Germinal center (tissue), 1 donor: Measurements from ENCODE around the gene SLIT3.

Experiments used
- DNase-seq: peaks from one replicate; pipeline ENCODE4 v3.0.0; 2012; ENCODE audit warnings: mixed read lengths, low spot score

Gene SLIT3

DNA sequence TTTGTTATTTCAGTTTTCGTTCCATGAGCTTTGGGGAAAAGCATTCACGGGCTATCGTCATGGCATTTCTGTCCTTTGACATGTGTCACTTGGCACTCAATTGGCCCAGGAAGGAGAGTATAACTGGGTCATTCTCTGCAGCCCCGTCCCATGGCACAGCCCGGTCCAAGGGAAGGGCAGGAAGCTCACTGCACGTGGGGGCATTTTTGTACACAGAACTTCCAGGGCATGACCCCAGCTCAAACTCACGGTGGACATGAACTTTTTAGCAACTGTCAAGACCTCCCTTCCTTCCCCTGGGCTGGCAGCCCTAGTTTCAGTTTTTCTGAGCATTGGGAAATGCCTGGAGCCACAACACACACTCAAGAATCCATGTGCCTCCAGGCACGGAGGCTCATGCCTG is 560.1 kb downstream of the SLIT3 start:
- DNase-seq: no peak

DNA sequence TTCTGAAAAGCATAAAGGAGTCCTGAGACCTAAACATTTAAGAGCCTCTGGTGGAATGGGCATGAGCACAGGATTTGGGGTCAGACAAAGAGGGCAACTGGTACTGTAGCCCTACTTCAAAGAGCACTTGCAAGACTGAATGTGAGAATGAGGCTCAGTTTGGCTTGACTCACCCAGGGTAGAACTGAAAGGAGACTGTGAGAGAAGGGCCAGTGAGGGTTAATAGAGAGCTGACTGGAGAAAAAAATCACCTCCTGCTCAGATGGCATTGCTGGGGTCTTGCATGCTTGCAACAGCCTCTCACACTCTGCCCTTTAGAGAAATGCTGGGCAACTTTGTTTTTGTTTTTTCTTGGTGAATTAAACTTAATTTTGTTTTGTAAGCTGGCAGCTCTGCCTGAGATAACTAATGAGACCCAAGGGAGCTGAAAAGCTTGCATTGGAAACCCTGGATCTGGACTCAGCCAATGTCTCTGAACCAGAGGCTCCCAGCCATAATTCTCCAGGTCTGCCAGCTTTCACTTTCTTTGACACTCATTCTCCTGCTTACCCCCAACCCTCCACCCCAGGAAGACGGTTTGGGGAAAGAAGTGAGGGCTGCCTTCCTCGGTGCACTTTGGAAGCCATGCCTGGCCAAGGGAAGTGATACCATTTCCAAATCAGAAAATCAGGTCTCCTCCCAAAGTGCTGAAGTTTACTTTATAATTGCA is 560.7 kb downstream of the SLIT3 start:
- DNase-seq: no peak

DNA sequence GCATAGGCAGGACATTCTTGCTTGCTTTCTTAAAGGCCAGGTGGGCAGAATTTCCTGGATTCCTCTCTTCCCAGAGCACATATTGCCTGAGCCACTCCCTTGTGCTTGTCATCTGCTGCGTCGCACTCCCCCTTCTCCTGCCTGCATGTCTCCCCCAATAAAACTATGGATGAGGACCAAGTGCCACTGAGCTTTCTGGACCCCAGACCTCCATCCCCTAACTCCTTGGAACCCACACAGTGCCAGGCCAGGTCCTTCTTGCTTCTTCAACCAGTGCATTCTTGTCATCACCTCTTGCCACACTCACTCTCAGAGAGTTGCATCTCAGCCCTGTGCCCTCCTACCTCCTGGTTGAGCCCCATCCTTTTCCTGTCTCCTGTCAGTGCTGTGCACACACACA is 563.9 kb downstream of the SLIT3 start:
- DNase-seq: no peak

DNA sequence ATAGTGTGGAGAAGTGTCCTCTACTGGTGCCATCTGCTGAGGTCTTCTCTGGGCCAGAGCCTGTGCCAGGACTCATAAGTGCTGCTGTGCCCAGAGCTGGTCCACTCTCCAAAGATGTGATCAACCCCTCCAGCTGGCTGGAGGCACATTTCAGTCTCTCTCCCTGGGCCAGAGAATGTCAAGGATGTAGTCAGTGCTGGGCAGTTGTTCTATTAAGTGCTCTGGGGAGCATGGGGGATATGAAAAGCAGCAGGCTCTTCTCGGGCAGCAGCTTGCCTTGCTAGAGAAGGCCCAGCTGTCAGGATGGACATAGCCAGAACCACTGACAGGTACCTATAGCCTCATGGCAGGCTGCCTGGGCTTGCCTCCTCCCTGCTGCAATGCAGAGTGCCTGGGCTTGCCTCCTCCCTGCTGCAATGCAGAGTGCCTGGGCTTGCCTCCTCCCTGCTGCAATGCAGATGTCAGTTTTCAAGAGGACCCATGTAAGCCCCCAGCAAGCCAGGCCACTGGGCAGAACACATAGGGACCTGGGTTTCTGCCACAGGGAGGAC is 564.6 kb downstream of the SLIT3 start:
- DNase-seq: no peak

DNA sequence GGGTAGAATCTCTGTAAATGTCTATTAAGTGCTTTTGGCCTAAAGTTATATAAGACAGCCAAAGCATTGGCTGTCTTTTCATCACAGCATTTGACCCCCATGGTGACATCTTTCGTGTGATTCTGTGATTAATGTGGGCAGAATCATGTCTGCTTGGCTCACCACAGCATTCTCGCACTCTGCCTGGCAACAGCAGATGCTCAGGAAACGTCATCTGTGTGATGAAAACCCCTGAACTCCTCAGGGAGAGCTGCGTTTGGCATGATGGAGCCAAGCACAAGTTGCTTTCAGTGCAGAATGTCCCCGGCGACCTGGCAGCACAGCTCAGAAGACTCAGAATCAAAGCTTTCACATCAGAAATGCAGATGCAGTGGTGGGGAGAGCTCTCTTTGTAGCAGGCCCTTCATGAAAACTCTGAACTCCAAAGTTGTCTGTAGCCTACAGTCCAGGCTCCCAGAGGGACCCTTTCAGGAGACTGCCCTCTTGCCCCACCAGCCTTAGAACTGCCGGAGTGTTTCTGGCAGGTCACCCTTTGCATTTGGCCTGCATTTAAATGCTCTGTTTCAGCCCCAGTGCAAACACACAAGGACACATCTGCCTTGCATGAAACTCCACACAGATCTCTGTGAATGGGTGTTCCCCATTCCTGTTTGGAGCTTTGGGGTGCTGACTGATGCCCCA is 566.2 kb downstream of the SLIT3 start:
- peak; percentile 40 for DNase-seq

DNA sequence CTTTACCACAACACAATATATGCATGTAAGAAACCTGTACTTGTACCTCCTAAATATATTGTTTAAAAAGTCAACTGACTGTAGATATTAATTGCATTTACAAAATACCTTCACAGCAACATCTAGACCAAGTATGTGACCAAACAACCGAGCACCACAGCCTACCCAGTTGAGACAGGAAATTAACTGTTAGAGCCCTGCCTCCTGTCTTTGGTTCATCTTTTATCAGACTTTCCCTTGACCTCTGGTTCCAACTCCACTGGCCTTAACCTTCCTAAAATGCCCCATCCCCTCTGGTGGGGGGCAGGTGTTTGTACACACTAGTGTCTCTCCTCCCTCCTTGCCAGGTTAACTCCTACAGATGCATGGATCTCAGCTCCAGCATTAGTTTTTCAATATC is 566.8 kb downstream of the SLIT3 start:
- no peak for DNase-seq

DNA sequence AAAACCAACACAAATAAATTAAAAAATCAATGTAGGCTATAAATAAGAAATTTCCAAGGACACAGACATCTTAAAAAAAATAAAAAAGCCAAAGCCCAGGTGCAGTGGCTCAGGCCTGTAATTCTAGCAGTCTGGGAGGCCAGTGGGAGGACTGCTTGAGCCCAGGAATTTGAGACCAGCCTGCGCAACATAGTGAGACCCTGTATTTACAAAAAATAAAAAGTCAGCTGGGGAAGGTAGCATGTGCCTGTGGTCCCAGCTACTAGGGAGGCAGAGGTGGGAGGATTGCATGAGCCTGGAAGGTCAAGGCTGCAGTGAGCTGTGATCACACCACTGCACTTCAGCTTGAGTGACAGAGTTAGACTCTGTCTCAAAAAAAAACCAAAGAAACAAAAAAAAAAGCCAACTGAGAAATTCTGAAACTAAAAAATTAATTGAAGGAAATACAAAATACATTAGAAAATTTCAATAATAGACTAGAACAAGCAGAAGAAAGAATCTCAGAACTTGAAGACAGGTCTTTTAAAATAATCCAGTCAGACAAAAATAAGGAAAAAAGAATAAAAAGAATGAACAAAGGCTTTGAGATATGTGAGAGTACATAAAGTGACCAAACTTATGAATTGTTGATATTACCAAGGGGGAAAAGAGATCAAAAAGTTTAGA is 572.3 kb downstream of the SLIT3 start:
- DNase-seq: no peak

DNA sequence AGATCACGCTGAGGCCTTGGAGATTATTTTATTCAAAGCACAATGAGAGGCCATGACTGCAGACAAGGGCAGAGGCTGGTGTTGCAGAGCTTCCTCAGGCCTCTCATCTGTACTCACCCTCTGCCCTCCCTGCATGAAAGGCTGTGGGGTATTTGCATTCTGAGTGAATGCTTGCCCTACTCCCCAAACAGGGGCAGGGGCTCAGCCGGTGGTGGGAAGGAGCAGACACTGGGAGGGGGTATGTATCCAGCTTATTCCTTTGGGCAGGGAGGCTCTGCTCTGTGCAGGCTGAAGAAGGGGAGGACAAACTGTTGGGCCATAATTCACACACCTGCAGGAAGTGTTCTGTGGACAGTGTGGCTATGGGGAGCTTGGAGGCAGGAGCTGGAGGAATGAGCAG is 573.4 kb downstream of the SLIT3 start:
- DNase-seq: no peak

DNA sequence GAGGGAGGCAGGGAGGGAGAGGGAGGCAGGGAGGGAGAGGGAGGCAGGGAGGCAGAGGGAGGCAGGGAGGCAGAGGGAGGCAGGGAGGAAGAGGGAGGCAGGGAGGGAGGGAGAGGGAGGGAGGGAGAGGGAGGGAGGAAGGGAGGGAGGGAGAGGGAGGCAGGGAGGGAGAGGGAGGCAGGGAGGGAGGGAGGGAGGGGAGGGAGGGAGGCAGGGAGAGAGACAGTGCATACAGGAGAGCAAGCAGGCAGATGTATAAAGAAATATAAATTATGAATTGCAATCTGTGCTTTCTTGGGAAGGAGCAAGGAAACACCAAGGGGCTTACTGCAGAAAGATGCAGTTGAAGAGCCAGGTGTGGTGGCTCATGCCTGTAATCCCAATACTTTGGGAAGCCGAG is 574.6 kb downstream of the SLIT3 start:
- DNase-seq: no peak

DNA sequence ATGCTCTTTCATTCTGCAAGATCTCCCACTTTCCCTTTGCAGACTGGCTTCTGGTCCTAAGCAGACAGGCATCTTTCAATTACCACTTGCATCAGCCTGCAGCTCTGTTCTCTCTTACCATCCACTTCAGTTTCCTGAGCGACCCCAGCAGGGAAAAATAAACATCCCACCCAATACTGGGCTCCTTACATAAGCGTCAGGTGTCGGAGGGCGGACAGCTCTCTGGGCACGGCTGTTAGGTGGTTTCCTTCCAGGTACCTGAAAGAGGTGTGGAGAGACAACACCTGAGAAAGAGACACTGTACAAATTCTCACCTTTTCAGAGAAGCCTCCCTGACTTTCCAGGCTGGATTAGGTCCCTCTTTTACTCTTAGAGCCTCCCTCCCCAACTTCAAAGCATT is 576.7 kb downstream of the SLIT3 start:
- DNase-seq: no peak

DNA sequence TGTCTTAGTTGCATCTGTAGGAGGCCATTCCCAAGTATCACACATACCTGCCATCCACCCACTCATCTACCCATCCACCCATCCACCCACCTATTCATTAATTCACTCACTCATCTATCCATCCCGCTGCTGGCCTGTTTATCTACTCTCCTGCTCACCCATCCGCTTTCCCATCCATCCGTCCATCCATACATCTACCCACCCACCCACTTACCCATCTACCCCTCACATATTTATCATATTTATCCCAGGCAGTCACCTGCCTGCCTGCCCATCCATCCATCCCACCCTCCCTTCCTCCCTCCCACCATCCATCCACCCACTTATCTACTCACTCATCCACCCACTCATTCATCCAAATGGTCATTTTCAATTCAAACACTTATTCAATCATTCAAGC is 577.9 kb downstream of the SLIT3 start:
- DNase-seq: no peak

DNA sequence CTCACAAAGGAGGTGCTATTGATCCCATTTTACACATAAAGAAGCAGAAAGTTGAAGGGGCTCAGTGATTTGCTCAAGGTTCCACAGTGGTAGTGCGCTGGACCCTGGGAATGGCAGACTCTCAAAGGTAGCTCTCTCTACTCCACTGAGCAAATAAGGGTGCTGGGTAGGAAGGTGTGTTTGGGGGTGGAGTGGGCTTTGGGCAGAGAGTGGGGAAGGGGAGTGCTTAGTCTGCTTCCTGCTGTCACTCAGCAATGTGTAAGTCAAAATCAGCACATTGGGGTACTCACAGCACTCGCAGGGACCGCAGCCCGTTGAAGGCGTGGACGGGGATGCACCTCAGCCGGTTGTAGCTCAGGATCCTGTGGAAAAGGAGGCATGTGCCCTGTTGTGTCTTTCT is 579.0 kb downstream of the SLIT3 start:
- no peak for DNase-seq

DNA sequence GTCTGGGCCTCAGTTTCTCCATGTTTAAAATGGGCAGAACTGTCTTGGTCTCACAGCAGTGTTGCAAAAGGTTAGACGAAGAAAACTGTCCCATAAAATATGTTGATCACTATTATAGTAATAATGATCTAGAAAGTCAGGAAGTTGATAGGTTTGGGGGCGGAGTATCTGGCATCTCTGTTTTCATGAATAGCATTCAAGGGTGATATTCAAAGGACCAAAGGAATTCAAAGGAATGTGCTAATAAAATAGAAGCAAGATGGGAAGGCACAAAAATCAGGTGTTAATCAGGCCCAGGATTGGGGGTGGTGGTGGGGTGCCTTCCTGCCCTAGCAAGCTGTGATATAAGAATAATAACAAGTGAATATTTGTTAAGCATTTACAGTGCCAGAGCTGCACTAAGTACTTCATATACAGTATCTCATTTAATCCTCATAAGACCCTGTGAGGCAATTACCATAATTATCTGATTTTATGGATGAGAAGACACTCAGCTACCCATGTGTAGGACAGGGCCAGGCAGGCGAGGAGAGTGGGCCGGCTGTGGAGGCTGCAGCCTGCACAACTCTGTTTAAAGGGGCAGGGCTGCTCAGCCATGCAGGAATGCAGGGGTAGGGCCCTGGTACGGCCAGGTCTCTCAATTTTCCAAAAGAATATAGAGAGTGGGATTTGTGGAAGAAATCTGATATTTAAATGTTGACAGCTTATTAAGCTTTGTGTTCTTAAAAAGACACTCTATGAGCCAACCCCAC is 579.8 kb downstream of the SLIT3 start:
- DNase-seq: no peak

DNA sequence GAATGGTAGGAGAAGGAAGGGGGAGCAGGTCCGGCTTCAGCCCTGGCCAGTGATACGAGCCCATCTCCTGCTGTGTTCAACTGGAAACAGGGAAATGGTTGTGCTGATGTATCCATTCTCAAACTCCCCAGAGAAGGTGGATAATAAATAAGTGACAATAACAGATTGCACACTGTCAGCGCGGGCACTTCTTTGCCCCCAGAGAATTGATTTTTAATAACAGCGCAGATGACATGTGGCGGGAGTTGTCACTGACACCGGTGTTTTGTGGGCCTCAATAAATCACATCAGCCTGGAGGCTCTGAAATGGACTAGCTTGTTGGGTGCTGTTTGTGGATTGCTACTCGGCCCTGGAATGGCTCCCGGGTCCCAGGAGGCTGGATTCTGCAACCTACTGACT is 580.4 kb downstream of the SLIT3 start:
- no peak for DNase-seq

DNA sequence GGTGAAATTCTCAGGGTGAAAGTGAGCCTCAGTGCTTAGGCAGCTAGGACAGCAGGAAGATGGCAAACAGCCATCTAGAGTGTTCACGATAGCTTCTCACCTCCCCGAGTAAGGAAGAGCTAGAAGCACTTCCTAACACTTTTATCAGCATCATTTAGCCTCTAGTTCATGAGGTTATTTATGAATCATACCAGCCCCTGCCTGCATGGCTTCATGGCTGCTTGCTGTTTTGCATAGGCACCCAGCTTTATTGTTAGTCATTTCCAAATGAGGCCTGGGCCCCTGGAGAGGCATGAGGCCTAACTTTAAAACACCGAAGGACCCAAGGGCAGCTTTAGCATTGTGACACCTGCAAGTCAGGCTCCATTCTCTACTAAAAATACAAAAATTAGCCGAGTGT is 586.9 kb downstream of the SLIT3 start:
- DNase-seq: no peak

DNA sequence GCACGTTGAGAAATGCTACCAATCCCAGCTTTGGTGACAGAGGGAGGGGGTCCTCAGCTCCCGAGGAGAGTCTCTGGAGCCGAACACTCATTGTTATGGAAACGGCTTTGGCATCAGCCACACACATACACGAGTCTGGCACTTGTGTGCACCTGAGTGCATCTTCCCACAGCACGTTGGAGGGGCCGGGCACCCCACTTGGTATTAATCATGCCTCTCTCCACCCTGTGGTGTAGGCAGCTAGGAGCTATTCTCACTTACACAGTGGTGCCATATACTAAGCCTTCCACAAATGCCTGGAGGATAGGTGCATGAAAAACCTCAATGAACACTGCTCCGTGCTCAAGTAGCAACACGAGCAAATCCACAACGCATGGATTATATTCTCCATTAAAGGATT is 587.9 kb downstream of the SLIT3 start:
- DNase-seq: no peak

DNA sequence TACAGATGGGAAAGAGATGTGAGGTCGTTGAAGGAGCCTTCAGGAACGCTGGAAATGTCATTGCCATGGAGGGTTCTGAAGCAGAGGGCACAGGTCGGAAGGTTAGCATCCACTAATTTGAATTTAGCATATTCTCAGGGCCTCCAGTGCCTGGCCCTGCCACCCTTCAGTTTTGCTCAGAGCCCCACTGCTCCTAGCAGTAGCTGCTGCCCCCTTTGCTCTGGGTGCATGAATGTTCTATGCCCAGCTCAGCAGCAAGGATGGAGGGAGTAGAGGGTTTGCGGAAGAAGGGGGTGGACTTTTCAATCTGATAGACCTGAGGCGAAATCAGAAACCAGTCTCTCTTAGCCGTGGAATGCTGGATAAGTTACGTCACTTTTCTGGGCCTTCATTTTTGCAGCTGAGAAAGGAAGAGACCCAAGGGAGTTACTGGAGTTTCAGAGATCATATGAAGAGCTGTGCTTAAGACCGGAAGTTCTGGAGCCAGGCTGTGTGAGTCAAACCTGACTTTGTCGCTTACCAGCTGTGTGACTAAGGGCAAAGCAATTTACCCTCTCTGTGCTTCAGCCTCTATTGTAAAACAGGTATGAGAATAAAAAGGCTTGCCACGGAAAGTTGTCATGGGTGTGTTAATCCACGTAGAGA is 588.5 kb downstream of the SLIT3 start:
- DNase-seq: no peak

DNA sequence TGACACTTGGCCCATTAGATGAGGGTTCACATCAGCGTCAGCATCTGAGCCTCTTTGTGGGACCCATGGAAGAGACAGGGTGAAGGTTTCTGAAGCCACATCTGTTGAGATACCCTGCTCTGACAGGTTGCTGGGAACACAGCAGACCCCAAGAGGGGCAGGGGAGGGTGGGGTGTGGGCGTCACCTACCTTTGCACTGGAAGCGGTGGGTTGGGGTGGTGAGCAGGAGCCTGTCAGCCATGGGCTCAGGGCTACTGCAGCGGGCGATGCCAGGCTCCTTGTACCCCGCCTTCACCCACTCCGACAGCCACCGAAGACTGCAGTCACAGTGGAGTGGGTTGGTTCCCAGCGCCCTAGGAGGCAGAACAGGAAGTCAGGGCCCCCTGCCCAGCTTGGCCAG is 590.2 kb downstream of the SLIT3 start:
- DNase-seq: no peak

DNA sequence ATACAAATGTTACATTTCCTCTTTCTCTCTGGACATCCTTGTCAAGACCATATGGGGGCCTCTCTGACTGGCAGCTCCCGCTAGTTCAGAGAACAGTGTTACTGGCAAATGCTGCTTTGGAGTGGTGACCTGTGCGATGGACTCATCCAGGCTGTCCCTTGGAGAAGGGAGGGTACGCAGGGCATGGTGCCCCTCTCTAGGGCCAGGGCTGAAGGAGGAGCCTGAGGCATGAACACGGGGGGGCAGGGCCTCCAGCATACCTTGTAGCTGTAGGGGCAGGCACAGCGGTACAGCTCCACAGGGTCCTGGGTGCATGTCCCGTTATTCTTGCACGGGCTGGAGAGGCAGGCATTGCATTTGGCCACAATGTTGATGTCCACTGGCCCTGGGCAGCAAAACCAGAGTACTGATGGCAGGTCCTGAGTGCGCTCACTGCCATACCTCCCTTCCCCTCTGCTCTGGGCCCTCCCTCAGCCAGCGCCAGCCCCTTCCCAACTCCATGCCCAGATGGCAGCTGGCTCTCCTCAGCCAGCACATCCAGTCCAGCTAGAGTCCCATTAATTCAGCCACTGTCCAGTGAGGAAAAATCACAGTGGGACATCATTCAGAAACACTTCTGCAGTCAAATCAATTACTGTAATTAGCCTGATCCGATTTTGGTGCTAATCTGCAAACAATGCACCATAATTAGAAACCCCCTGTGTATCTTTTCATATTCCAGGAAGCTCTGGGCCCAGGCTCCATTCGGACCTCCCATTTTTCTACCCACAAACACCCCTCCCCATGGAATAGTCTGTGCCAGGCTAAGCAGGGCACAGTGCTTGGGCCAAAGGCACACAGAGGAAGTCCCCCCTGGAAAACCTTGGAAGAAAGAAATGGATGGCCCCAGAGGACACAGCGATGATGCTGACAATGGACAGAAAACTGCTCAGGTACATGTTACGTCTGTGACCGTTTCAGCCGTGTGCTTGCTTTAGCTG is 592.9 kb downstream of the SLIT3 start:
- no peak for DNase-seq

DNA sequence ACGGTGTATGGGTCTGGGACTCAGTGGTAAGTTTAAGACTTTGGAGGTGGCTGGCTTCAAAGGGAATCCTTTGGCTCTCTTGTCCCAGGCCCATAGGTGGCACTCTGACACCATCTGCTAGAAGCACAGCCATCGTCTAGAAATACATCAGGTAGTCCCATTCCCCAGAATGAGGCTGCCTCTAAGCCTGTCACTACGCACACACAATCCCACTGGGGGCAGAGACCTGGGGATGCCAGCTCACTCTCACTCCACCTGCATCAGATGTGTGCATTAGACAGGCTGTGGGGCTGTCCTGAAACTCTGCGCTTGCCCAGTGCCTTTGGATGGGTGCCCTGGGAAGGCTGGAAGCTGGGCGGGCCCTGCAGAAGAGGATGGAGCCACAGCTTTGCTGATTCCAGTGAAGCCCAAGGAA is 594.3 kb downstream of the SLIT3 start:
- no peak for DNase-seq

DNA sequence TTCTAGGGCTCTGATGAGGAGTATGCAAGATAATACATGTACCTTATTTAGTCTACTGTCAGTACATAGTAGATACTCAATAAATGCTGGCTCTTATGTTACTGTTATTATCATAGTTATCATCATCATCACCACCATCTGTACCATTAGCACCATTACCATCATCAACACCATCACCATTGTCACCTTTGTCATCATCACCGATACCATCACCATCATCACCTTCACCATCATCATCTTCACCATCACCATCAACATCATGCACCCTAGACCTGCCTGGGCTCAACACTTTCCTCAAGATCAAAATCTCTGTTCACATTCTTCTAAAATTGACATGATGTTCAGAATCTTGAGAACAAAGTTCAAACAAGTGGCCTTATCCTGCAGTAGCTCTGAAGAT is 595.6 kb downstream of the SLIT3 start:
- DNase-seq: no peak
